Measurements from ENCODE around the gene RIMKLA. TPM values are rescaled to one million over a fixed set of nuclear protein-coding genes. Genes with fewer than 3 reads are reported as not detected.
A peak's percentile ranks its signal among the peaks of the same experiment; 100 is the strongest.

RIMKLA gene
- total RNA-seq, 1 donor from 2014 or later: under 0.01 TPM

GRCh38 chr1:42370876-42371549 is 9.6 kb upstream of the RIMKLA start:
- no peak for DNase-seq (ENCODE audit: low read depth in 2 of 2)

- no peak for DNase-seq (ENCODE audit: low read depth in 2 of 2)
Measured at GRCh38 chr1:42372796-42373195, 7.8 kb upstream of the RIMKLA start.

DNA sequence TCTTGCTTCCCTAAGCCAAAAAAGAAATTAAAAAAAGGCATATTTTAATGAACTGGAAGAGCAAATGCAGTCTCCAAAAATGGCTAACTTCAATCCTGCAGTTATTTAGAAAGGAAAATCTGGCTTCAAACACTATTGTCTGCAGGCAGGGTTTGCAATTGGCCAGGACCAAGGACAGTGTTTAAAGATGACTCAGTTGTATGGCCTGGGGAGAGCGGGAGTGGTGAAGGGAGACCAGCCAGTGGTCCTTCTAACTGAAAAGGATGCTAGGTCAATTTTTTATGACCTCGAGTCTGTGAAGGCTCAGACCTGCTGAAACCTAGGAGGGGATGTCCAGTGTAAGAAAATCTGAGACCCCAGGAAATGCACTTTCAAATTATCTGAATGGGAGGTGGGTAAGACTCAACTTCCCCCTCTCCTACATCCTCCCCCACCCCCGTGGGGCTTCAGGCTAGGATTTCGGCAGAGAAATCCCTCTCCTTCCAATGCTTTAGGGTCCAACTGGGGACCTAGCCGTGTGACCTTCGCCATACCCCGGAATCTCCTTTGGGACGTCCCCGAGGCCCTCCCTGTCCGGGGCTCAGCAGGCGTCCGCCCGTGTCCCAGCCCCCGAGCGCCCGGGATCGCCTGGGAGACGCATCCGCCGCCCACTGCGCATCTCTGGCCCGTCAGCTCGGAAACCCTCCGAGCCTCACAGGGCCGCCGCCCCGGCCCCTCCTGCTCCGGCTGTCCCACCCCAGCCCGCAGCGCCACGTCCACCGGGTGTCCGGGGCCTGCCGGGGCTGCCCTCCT is 602 bp upstream of the RIMKLA start:
- peak; percentile 29 to 39 for DNase-seq (ENCODE audit: low read depth in 2 of 2)

DNA sequence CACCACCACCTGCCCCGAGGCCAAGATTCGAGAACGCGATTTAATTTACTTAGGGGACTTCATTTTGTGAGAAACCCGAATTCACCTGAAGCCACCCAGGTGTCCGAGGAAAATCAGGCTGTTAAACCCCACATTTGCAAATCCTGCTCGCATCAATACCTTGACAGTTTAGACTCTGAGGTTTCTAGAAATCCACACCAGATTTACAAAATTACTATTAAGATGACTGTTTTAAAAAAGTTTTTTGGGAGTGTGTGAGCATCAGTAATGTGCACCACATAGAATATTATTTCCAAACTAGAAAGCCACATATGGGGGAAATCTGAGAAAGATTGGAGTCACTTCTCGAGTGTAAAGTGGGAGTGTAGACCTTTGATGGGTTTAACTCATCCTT is 685 bp downstream of the RIMKLA start:
- no peak for DNase-seq (ENCODE audit: low read depth in 2 of 2)

GRCh38 chr1:42385283-42385682 is 4.7 kb downstream of the RIMKLA start:
- peak in 1 of 2 donors; percentile 15 for DNase-seq (ENCODE audit: low read depth in 2 of 2)

GRCh38 chr1:42386051-42386450 is 5.5 kb downstream of the RIMKLA start:
- DNase-seq (ENCODE audit: low read depth in 2 of 2): no peak

DNA sequence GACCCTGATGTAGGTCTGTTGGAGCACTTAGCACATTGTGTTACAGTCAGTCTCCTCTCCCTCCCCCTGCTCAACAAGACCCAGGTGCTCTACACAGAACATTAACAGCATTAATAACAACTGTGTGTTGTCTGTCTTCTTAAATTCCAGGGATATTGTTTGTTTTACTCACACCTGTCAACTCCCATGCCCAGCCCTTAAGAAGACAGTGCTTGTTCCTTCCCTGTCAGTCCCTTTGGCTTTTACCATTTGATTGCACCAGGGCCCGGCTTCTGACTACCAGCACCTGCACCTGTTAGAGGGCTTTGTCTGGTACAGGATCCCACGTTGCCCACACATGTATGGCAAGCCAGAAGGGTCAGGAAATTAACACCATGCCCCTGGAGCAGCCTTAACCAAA is 11.7 kb downstream of the RIMKLA start:
- no peak for DNase-seq (ENCODE audit: low read depth in 2 of 2)

- no peak for DNase-seq (ENCODE audit: low read depth in 2 of 2)
Measured at GRCh38 chr1:42392967-42393848, 12.6 kb downstream of the RIMKLA start.

- no peak for DNase-seq (ENCODE audit: low read depth in 2 of 2)
Measured at GRCh38 chr1:42399315-42400100, 18.9 kb downstream of the RIMKLA start.

- DNase-seq (ENCODE audit: low read depth in 2 of 2): peak; percentile 21 to 23
Measured at GRCh38 chr1:42403880-42404400, 23.3 kb downstream of the RIMKLA start.

- no peak for DNase-seq (ENCODE audit: low read depth in 2 of 2)
Measured at GRCh38 chr1:42414551-42415496, 34.2 kb downstream of the RIMKLA start.

DNA sequence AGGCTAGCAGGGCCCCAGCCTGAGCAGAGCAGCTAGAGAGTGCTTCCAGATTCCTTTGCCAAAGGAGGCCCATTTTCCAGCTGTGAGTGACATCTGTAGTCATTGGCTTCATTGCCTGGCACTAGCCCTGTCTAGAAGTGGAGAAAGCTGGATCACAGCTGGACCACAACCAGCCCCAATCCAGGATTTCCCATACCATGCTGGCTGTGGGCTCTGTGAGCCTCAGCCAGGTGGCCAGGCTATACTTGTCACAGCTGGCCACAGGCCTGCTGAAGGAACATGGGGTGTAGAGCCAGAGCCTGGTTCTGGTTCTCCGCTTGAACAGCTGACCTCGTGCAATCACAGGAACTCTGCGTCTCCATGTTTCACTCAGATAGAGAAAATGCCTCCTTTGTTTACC is 36.6 kb downstream of the RIMKLA start:
- DNase-seq (ENCODE audit: low read depth in 2 of 2): no peak

DNA sequence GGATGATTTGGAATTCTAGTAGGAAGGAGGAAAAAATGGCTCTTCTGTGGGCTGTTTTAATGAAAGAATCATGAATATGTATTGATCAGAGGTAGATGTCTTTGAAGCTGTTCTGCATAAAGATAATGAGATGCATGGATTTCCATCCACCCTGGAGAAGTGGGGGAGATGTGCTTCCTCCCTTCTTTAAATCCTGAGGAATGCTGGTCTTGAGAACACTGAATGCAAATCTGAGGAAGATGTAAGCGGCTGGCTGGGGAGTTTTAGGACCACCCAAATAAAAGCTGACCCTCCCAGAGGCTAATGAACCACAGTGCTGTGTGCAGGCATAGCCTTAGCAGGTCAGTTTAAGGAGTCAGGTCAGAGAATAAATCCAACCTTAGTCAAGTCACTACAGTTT is 37.9 kb downstream of the RIMKLA start:
- no peak for DNase-seq (ENCODE audit: low read depth in 2 of 2)

DNA sequence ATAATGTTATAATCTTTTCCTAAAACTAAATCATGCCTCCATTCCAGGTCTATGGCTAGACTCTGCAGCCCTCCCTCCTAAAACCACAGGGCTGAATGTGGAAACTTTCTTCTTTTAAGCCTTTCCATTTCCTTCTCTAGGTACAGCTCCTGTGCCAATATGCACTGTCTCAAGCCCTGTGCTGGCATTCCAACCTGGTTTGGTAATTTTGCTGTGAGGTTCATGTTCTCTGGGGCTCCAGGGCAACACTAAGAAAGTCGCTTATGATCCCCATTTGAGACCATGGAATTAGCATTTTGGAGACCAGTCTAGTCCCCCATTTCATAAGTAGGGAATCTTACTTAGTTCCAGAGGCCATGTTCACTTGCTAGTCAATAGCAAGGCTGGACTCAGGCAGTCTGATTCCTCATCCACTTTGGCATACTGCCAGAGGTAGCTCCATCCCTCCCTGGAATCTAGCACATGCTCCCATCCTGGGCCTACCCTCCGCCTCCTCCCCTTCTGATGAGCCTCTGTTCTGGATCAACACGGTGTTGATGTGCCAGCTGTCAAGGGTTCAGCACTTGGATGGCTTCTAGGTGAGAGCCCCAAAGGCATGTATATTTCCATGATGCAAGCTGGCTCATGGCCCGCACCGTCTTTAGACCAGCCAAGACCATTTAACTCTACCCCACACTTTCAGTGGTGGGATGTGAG is 38.7 kb downstream of the RIMKLA start:
- no peak for DNase-seq (ENCODE audit: low read depth in 2 of 2)

GRCh38 chr1:42420121-42420520 is 39.5 kb downstream of the RIMKLA start:
- DNase-seq (ENCODE audit: low read depth in 2 of 2): no peak

DNA sequence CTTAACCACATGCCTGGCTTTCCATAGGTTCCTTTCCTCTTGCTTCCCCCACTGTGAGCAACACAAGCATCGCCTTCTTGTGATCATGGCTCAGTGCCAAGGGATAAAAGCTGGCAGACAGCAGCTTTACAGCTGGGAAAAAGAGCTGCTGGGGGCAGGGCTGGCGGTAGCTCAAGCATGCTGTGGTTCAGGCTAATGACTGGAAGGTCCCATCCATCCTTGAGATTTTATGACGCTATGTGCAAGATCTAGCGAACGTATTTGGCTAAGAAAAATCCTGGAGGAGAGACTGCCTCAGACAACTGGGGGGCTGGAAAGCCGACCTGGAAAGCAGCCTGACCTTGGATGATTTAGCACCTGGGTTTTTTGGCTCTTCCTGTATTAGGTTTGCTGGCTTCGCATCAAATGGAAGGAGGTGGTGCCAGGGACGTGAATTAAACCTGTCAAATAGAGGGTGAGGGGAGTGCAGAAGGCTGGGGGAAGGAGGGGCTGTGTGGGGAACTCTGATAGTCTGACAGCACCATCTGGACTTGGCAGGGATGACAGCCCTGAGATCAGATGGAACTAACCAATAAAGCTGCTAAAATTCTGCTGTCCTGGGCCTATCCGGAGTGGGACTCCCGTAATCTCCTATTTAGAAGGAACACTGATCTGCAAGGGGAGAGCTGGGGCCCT is 40.5 kb downstream of the RIMKLA start:
- peak; percentile 77 to 81 for DNase-seq (ENCODE audit: low read depth in 2 of 2)

DNA sequence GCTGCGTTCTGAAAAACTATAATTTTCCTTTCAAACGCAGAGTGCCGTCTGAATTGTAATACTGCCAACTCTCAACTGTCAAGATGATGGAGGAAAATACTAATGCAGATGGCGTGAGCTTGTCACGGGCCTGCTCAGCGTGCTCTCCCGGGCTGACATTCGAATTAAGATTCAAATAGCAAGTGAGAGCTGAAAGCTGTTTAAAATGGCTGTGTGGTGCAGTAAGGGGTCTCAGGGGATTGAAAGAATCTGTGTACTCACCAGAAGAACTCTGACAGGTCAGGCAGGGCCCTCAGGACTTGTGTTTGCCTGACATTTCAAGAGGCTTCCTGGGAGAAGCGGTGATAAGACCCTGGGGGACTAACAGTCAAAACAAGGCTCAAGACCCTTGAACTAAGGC is 42.1 kb downstream of the RIMKLA start:
- no peak for DNase-seq (ENCODE audit: low read depth in 2 of 2)

- no peak for DNase-seq (ENCODE audit: low read depth in 2 of 2)
Measured at GRCh38 chr1:42423681-42424080, 43.1 kb downstream of the RIMKLA start.

DNA sequence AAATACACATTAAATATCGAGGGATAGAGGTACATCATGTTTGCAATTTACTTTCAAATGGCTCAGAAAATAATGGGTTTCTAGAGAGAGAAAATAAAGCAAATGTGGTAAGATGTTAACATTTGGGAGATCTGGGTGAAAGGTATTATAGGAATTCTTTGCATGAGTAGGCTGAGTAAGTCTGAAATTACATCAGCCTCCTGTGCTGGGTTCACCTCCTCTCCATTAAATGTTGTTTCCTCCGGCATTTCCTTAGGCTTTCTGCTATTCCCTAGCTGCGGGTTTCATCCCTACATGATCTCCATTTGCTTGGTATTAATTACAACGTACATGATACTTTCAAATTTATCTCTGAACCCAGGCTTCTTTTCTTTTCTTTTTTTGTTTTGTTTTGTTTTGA is 43.6 kb downstream of the RIMKLA start:
- no peak for DNase-seq (ENCODE audit: low read depth in 2 of 2)

Data from lung microvascular endothelial cell (primary cell).